Upper lobe of left lung (tissue), 6 donors: Measurements from ENCODE around the gene GPSM1. TPM values are rescaled to one million over a fixed set of nuclear protein-coding genes. Genes with fewer than 3 reads are reported as not detected.

Experiments
- ATAC-seq, 2 donors: fragments of 200-7000 bp; cut with Tn5 transposase; one replicate each; pipeline ENCODE4 v1.9.1; 2022; ENCODE audit warnings: mild to moderate bottlenecking in 2 of 2, moderate library complexity in 2 of 2; ENCODE audit not compliant: low FRiP score in 2 of 2
- DNase-seq, 2 donors: peaks; one replicate each; pipeline ENCODE4 v3.0.0-alpha.2; 2019 to 2020
- H3K27ac ChIP-seq, 4 donors: fragments of 200-600 bp; sonication (generic); one replicate each; pipeline ENCODE4 v1.5.1; 2016 to 2019
- H3K27me3 ChIP-seq, 4 donors: fragments of 200-600 bp; sonication (generic); one replicate each; pipeline ENCODE4 v1.5.1; 2017 to 2019
- H3K36me3 ChIP-seq, 4 donors: fragments of 200-600 bp; sonication (generic); one replicate each; pipeline ENCODE4 v1.5.1; 2016 to 2019
- H3K4me1 ChIP-seq, 4 donors: fragments of 200-600 bp; sonication (generic); one replicate each; pipeline ENCODE4 v1.5.1; 2018 to 2019
- H3K4me3 ChIP-seq, 4 donors: fragments of 200-600 bp; sonication (generic); one replicate each; pipeline ENCODE4 v1.5.1; 2017 to 2019; ENCODE audit warnings: mild to moderate bottlenecking in 2 of 4, moderate library complexity in 1 of 4
- H3K9me3 ChIP-seq, 4 donors: fragments of 200-600 bp; sonication (generic); one replicate each; pipeline ENCODE4 v1.5.1; 2018 to 2019
- EP300 ChIP-seq, 4 donors: sonication (generic); formaldehyde crosslinking; IDR thresholded peaks; one replicate each; pipeline ENCODE4 v1.5.1; 2017; ENCODE audit warnings: antibody characterized with exemption in 4 of 4, control low read depth in 2 of 4
- POLR2A ChIP-seq, 4 donors: fragments of 450-650 bp; IDR thresholded peaks; one replicate each; pipeline ENCODE4 v1.5.1; 2016 to 2017; ENCODE audit warnings: antibody characterized with exemption in 4 of 4, mild to moderate bottlenecking in 2 of 4
- POLR2AphosphoS5 ChIP-seq, 2 donors: sonication (generic); formaldehyde crosslinking; IDR thresholded peaks; one replicate each; pipeline ENCODE4 v1.5.1; 2017; ENCODE audit warnings: antibody characterized with exemption in 2 of 2
- WGBS, 2 donors: methylation state at CpG; one replicate each; pipeline ENCODE4 v1.1.5; 2017 to 2018; 5-methylcytosine and 5-hydroxymethylcytosine counted together
- total RNA-seq, 6 donors: library from RNA; depleted of rRNA in 4 of 6; stranded (reverse); fragments of >200 nt in 4 of 6; gene quantifications; one replicate each; pipeline versions ENCODE4 v1.1.0 to v1.2.1, GENCODE V29; 2016 to 2021
- TF ChIP-seq, protein P1 (sequence below), 6 experiments: fragments of 450-650 bp in 4 of 6; fragments of 200-600 bp in 2 of 6; sonication (generic) in 2 of 6; IDR thresholded peaks; one replicate each; pipeline ENCODE4 v1.5.1; 2016 to 2019; ENCODE audit warnings: antibody characterized with exemption in 6 of 6
- donor health status: DM: no; HTN: no; CAD: no; lungs with moderate emphysema.
- donor health status: DM: no; HTN: yes; CAD: no; lungs with severe emphysema.

Gene GPSM1
- total RNA-seq, 6 donors from 2014 or later = 10.0 to 78.6 (median 24.2) TPM

DNA sequence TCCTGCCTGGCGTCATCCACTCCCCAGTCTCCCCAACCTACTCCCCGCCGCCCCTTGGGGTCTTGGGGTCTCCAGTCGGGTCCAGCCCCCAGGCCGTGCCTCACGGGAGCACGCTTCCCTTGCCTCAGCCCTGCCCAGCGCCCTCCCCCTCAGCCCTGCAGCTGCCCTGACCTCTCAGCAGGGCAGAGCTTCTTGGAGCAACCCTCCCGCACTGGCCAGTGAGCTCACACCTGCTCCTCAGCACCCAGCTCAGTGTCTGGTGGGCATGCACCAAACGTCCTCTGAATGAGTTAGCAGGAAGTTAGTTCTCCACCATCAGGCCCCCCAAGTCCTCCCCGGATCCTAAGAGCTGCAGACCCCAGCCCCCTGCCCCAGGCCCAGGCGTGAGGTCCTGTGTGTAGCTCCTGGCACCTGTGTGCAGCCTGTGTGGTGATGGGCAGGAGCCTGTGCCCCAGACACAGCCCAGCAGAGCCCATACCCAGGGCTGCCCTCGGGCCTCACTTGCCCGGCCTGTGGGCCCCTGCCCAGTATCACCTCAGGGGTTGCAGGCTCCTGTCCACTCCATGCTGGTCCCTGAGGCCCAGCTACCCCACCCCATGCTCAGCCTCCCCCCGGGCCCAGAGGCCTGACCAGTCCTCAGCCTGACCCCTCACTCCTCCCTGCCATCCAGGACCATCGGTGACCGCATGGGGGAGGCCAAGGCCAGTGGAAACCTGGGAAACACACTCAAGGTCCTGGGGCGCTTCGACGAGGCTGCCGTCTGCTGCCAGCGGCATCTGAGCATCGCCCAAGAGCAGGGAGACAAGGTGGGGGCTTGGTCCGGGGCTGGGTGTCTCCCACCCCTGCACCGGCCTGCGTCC, 8.2 kb downstream of the GPSM1 start:
- DNase-seq (peak in 1 of 2 donors; percentile 74), ATAC-seq (no peak)
- WGBS, 2 donors = 77 to 93% methylated on average over 11 to 23 of the region's 26 CpGs
- peak overlapping the region; percentile 30 to 73 (median 47) for H3K27ac ChIP-seq
- H3K27me3 ChIP-seq = no peaks in the 10 kb centered on the region
- no peaks in the 10 kb centered on the region for H3K4me1 ChIP-seq
- H3K9me3 ChIP-seq = no peaks in the 10 kb centered on the region
- peaks cover 0 to 25% (median 8%) of the 10 kb centered on the region in 4 donors for H3K36me3 ChIP-seq
- TF ChIP-seq POLR2A (IDR thresholded peaks at IDR 0.05) = no peak
- H3K4me3 ChIP-seq = no peak overlapping the region

DNA sequence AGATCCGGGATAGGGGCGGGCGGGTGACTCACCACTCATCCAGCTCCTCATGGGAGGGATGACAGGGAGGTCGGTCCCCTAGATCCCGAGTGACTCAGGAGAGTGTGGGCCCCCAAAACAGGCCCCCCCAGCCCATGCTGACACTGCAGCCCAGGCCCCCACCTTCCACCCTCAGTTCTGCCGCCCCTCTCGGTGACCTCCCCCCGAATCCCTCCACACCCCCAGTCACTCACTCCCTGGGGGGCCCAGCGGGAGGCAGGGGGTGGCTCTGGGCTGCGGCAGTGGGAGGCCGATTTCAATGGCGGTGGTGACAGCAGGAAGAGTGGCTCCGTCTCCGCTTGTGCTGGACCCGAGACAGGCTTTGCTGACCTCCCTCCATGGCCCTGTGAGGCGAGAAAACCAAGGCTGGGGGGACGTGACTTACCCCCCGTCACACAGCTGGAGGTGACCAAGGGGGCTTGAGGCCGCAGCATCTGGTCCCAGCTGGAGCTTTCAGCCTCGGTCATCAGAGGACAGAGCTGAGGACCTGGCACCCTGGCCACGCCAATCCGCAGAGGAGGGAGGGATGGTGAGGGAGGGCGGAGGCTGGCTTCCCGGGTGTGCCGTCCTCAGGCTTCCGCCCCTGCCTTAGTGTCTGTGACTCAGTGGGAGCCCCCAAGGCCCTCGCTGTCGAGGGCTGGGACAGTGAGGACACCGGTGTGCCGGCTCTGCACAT, 9.0 kb downstream of the GPSM1 start:
- 81 to 89% methylated on average over 15 to 27 of the region's 30 CpGs for WGBS, 2 donors
- no peaks in the 10 kb centered on the region for H3K27me3 ChIP-seq
- H3K27ac ChIP-seq = peak overlapping the region; percentile 48 to 73 (median 62)
- no peaks in the 10 kb centered on the region for H3K9me3 ChIP-seq
- H3K4me3 ChIP-seq = no peak overlapping the region
- no peak for TF ChIP-seq POLR2A (IDR thresholded peaks at IDR 0.05)
- TF ChIP-seq POLR2AphosphoS5 (IDR thresholded peaks at IDR 0.05) = peak; percentile 44 to 54
- no peak for TF ChIP-seq EP300 (IDR thresholded peaks at IDR 0.05)
- H3K4me1 ChIP-seq = no peaks in the 10 kb centered on the region
- DNase-seq (peak; percentile 40 to 52), ATAC-seq (no peak)
- peaks cover 0 to 25% (median 8%) of the 10 kb centered on the region in 4 donors for H3K36me3 ChIP-seq

DNA sequence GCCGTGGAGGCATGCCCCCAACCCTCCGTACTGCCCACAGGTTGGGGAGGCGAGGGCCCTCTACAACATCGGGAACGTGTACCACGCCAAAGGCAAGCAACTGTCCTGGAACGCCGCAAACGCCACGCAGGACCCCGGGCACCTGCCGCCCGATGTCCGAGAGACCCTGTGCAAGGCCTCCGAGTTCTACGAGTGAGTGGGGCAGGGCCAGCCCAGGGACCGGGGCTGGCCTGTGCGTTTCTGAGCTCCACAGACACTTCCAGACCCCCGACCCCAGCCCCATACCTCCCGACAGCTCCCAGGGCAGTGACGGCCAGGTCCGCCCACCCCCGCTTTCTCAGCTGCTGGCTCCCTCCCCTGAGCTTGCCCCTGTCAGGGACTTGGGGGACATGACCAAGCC, 9.5 kb downstream of the GPSM1 start:
- no peaks in the 10 kb centered on the region for H3K9me3 ChIP-seq
- H3K27me3 ChIP-seq = no peaks in the 10 kb centered on the region
- DNase-seq = peak in 1 of 2 donors; percentile 77
- peak overlapping the region in 3 of 4 donors; percentile 27 to 73 (median 48) for H3K27ac ChIP-seq
- peaks cover 0 to 25% (median 8%) of the 10 kb centered on the region in 4 donors for H3K36me3 ChIP-seq
- 95 to 98% methylated on average over 15 to 19 of the region's 23 CpGs for WGBS, 2 donors
- no peak for TF ChIP-seq POLR2A (IDR thresholded peaks at IDR 0.05)
- no peak for TF ChIP-seq POLR2AphosphoS5 (IDR thresholded peaks at IDR 0.05)
- TF ChIP-seq, protein P1, sequence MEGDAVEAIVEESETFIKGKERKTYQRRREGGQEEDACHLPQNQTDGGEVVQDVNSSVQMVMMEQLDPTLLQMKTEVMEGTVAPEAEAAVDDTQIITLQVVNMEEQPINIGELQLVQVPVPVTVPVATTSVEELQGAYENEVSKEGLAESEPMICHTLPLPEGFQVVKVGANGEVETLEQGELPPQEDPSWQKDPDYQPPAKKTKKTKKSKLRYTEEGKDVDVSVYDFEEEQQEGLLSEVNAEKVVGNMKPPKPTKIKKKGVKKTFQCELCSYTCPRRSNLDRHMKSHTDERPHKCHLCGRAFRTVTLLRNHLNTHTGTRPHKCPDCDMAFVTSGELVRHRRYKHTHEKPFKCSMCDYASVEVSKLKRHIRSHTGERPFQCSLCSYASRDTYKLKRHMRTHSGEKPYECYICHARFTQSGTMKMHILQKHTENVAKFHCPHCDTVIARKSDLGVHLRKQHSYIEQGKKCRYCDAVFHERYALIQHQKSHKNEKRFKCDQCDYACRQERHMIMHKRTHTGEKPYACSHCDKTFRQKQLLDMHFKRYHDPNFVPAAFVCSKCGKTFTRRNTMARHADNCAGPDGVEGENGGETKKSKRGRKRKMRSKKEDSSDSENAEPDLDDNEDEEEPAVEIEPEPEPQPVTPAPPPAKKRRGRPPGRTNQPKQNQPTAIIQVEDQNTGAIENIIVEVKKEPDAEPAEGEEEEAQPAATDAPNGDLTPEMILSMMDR (IDR thresholded peaks at IDR 0.05) = no peak
- TF ChIP-seq EP300 (IDR thresholded peaks at IDR 0.05) = no peak
- peaks cover 0 to 3% (median under 1%) of the 10 kb centered on the region in 4 donors for H3K4me1 ChIP-seq
- H3K4me3 ChIP-seq = no peak overlapping the region
- no peak for ATAC-seq

DNA sequence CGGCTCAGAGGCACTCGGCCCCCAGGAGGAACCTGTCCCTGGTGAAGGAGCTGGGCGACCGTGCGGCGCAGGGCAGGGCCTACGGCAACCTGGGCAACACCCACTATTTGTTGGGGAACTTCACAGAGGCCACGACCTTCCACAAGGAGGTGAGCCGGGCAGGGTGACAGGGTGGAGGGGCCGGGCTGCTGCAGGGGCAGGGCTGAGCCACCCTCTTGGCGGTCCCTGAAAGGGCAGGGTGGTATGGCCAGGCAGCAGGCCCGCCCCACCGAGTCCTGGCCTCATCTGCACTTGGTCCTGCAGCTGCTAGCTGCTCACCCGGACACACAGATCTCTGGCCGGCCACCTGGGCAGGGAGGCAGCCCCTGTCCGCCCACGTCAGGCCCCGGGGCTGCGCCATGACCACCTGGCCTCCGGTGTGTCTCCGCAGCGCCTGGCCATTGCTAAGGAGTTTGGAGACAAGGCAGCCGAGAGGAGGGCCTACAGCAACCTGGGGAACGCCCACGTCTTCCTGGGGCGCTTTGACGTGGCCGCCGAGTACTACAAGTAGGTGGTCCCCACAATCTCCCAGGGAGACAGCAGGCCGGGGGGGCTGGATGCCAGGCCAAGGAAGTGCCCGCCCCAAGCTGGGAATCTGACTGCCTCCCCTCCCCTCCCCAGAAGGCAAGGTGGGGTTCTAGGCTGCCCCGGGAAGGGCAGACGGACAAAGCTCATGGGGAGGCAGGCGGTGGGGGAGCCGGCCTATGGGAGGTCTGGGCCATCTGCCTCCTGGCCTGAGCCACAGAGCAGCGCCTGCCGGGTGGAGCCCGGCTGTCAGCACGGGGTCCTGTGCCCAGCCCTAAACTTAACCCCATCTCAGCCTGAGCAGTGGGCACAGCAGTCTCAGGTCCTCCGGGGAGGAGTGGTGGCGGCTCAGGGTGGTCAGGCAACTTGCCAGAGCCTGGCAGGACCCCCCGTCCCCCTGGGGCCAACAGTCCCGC, 10.4 kb downstream of the GPSM1 start:
- no peak overlapping the region for H3K4me3 ChIP-seq
- TF ChIP-seq, protein P1 (IDR thresholded peaks at IDR 0.05) = no peak
- TF ChIP-seq POLR2AphosphoS5 (IDR thresholded peaks at IDR 0.05) = no peak
- no peak for TF ChIP-seq POLR2A (IDR thresholded peaks at IDR 0.05)
- TF ChIP-seq EP300 (IDR thresholded peaks at IDR 0.05) = no peak
- H3K27ac ChIP-seq = peak overlapping the region in 2 of 4 donors; percentile 48 to 73
- H3K36me3 ChIP-seq = peaks cover 0 to 25% (median 8%) of the 10 kb centered on the region in 4 donors
- H3K27me3 ChIP-seq = no peaks in the 10 kb centered on the region
- DNase-seq (peak in 1 of 2 donors; percentile 85), ATAC-seq (no peak)
- WGBS, 2 donors = 87 to 90% methylated on average over 19 to 43 of the region's 43 CpGs
- no peaks in the 10 kb centered on the region for H3K9me3 ChIP-seq
- H3K4me1 ChIP-seq = peaks cover 8 to 11% (median 9%) of the 10 kb centered on the region in 4 donors

DNA sequence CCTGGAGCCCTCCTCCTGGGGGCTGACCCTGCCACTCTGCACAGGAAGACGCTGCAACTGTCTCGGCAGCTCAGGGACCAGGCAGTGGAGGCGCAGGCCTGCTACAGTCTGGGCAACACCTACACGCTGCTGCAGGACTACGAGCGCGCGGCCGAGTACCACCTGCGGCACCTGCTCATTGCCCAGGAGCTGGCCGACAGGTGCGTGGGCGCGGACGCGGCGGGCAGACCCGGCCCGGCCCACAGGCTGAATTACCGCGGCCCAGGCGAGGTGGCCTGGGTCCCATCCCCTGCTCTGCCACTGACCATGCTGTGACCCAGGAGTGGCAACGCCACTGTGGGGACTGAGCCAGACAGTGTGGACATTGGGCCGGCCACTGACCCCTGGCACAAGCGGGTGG, 11.2 kb downstream of the GPSM1 start:
- Histone ChIP-seq H3K4me1 (peaks cover 15 to 19% (median 16%) of the 10 kb centered on the region in 4 donors), H3K4me3 (no peak overlapping the region), H3K9me3 (no peaks in the 10 kb centered on the region), H3K27me3 (no peaks in the 10 kb centered on the region), H3K36me3 (peaks cover 0 to 25% (median 8%) of the 10 kb centered on the region in 4 donors), H3K27ac (peak overlapping the region in 2 of 4 donors; percentile 13 to 73)
- DNase-seq = peak in 1 of 2 donors; percentile 79
- TF ChIP-seq, protein P1 (IDR thresholded peaks at IDR 0.05) = no peak
- TF ChIP-seq EP300 (IDR thresholded peaks at IDR 0.05) (no peak), POLR2AphosphoS5 (IDR thresholded peaks at IDR 0.05) (no peak), POLR2A (IDR thresholded peaks at IDR 0.05) (no peak)
- WGBS, 2 donors = 85 to 89% methylated on average over 7 to 9 of the region's 25 CpGs
- ATAC-seq = no peak
